Chondrocyte (in vitro differentiated cells): ENCODE data around the gene TBC1D5. TPM values are rescaled to one million over a fixed set of nuclear protein-coding genes. Genes with fewer than 3 reads are reported as not detected.

Experiments
- DNase-seq: peaks from one replicate; pipeline ENCODE4 v3.0.0; 2021; ENCODE audit warnings: mixed read lengths, low spot score
- H3K27ac Mint-ChIP-seq: one replicate; pipeline ENCODE4 v1.8.0; 2021; ENCODE audit warnings: mild to moderate bottlenecking, moderate library complexity, mixed read lengths; ENCODE audit not compliant: unreplicated experiment
- H3K27me3 Mint-ChIP-seq: 2 replicates; pipeline ENCODE4 v1.8.0; 2021; ENCODE audit warnings: low read depth, mixed read lengths
- H3K36me3 Mint-ChIP-seq: 2 replicates; pipeline ENCODE4 v1.8.0; 2021; ENCODE audit warnings: low read depth, mixed read lengths
- H3K4me1 Mint-ChIP-seq: 2 replicates; pipeline ENCODE4 v1.8.0; 2021; ENCODE audit warnings: low read depth, mild to moderate bottlenecking, mixed read lengths
- H3K4me3 Mint-ChIP-seq: one replicate; pipeline ENCODE4 v1.8.0; 2021; ENCODE audit warnings: mild to moderate bottlenecking, moderate library complexity, mixed read lengths; ENCODE audit not compliant: unreplicated experiment
- H3K9me3 Mint-ChIP-seq: 2 replicates; pipeline ENCODE4 v1.8.0; 2021; ENCODE audit warnings: low read depth, mixed read lengths
- total RNA-seq: library from RNA; stranded (reverse); gene quantifications from 3 replicates; pipeline ENCODE4 v1.2.1, GENCODE V29; 2021
- TF ChIP-seq, protein P1 (sequence below): fragments of 200-600 bp; sonication (generic); IDR thresholded peaks from 2 replicates; pipeline ENCODE4 v1.5.0; 2021; ENCODE audit warnings: antibody characterized with exemption, mild to moderate bottlenecking, moderate library complexity

Gene TBC1D5
- total RNA-seq, 1 donor from 2014 or later: 44.6 TPM

DNA sequence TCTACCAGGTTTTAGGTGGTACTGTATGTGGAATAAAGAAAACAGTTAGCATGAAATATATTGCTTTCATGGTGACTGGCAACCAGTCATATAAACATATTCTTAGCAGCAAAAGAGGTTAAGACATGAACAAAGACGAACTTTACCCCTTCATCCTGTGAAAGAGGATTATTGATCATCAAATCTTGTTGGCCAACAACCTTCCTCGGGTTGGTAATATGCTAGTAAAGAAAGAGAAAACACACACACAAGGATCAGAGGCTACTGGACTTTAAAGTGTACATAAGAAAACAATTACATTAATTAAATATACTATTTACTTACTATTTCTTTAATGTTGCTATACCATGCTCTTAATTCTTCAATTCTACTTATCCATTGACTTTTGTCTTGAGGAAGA, 337.9 kb downstream of the TBC1D5 start:
- Mint-ChIP-seq H3K9me3 (no peaks in the 10 kb centered on the region), H3K4me3 (no peak overlapping the region), H3K4me1 (no peaks in the 10 kb centered on the region), H3K36me3 (peaks cover 5% of the 10 kb centered on the region), H3K27me3 (no peaks in the 10 kb centered on the region), H3K27ac (no peak overlapping the region)
- TF ChIP-seq, protein P1, sequence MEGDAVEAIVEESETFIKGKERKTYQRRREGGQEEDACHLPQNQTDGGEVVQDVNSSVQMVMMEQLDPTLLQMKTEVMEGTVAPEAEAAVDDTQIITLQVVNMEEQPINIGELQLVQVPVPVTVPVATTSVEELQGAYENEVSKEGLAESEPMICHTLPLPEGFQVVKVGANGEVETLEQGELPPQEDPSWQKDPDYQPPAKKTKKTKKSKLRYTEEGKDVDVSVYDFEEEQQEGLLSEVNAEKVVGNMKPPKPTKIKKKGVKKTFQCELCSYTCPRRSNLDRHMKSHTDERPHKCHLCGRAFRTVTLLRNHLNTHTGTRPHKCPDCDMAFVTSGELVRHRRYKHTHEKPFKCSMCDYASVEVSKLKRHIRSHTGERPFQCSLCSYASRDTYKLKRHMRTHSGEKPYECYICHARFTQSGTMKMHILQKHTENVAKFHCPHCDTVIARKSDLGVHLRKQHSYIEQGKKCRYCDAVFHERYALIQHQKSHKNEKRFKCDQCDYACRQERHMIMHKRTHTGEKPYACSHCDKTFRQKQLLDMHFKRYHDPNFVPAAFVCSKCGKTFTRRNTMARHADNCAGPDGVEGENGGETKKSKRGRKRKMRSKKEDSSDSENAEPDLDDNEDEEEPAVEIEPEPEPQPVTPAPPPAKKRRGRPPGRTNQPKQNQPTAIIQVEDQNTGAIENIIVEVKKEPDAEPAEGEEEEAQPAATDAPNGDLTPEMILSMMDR: no peak
- no peak for DNase-seq

DNA sequence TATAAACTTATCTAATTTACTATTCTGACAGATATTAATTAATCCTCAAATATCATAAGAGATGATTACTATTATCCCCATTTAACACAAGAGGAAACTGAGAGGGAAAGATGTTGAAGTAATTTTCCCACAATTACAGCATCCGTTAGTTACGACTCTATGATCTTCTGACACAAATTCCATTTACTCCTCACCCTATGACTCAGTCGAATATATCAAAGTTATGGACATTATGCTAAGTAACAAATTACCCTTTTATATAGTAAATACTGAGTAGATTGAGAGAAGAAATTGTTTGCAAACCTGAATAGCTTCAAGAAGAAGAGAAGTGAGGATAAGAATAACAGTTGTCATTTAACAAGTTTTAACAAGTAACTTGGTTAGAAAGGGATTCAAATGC, 340.0 kb downstream of the TBC1D5 start:
- H3K36me3 Mint-ChIP-seq: peaks cover 5% of the 10 kb centered on the region
- H3K4me3 Mint-ChIP-seq: no peak overlapping the region
- no peaks in the 10 kb centered on the region for H3K9me3 Mint-ChIP-seq
- H3K4me1 Mint-ChIP-seq: no peaks in the 10 kb centered on the region
- H3K27me3 Mint-ChIP-seq: no peaks in the 10 kb centered on the region
- H3K27ac Mint-ChIP-seq: no peak overlapping the region
- TF ChIP-seq, protein P1: no peak
- DNase-seq: no peak

DNA sequence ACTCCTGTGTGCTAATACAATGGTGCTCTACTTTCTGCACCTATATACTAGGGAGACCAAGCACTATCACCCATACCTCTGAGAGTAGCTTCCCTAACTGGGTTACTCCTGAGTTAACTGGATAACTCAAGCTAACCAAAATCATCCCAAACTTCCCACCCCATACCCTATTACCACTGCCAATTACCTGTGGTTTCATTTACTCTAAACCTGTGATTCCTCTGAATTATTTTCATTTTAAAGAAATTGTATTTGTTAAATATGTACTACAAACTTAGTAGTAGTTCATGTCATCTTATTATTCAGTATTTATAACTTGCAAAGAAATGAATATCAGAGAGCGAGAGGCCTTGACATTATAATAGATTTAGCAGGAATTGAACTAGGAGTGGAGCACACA, 340.5 kb downstream of the TBC1D5 start:
- Mint-ChIP-seq H3K4me1 (no peaks in the 10 kb centered on the region), H3K9me3 (no peaks in the 10 kb centered on the region), H3K4me3 (no peak overlapping the region), H3K36me3 (peaks cover 5% of the 10 kb centered on the region), H3K27me3 (no peaks in the 10 kb centered on the region), H3K27ac (no peak overlapping the region)
- TF ChIP-seq, protein P1: no peak
- no peak for DNase-seq

DNA sequence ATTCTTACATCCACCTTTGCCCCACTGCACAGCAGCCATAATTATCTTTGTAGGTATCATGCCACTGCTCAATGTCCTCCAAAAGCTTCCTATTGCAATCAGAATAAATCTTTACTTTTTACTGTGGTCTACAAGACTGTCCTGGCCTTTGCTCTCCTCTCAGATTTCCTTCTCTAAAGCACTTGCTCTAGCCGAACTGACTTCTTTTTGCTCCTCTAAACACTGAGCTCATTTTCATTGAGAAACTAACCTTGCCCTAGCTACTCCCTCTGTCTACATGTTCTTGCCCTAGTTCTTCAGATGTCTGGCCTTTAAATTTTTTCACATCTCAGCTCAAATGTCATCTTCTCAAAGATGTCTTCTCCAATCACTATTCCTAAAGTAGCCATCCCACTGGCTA, 342.8 kb downstream of the TBC1D5 start:
- peaks cover 5% of the 10 kb centered on the region for H3K36me3 Mint-ChIP-seq
- no peaks in the 10 kb centered on the region for H3K27me3 Mint-ChIP-seq
- no peaks in the 10 kb centered on the region for H3K9me3 Mint-ChIP-seq
- no peak overlapping the region for H3K27ac Mint-ChIP-seq
- TF ChIP-seq, protein P1: no peak
- no peaks in the 10 kb centered on the region for H3K4me1 Mint-ChIP-seq
- H3K4me3 Mint-ChIP-seq: no peak overlapping the region
- DNase-seq: no peak

DNA sequence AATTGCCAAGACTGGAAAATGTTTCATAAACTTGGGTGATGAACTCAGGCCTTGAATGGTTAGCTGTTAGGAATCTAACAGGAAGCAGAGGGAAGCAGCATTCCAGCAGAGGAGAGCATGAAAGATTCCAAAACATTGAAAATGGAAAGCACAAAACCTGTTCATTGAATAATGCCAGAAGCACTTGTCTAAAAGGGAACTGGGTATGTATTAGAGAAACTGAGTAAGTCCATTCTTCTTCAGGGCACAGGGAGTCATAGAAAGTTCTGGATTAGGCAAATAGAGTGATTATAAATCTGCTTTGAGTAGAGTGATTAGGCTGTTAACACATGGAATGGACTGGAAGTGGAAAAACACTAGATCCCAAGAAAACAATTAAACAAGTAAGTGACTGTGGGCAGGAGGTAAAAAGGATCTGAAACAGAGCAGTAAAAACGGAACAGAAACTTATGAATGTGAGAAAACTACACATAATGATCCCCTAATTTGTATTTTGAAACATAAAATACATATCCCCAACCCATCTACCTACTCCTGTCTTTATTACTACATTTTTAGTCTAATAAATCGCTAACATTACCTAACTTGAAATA, 343.4 kb downstream of the TBC1D5 start:
- DNase-seq: no peak
- TF ChIP-seq, protein P1: no peak
- Mint-ChIP-seq H3K36me3 (peaks cover 5% of the 10 kb centered on the region), H3K9me3 (no peaks in the 10 kb centered on the region), H3K4me1 (no peaks in the 10 kb centered on the region), H3K4me3 (no peak overlapping the region), H3K27ac (no peak overlapping the region), H3K27me3 (no peaks in the 10 kb centered on the region)
